GM19025 (cell line): ENCODE results near the gene CRYBA2.

ENCODE experiments used
- ATAC-seq: cut with Tn5 transposase; IDR thresholded peaks from one replicate; pipeline ENCODE4 v1.9.1; 2021; ENCODE audit warnings: mild to moderate bottlenecking, low read depth, moderate library complexity; ENCODE audit not compliant: unreplicated experiment

The CRYBA2 gene

GRCh38 chr2:218958276-218958675, 34.9 kb downstream of the CRYBA2 start:
- no peak for ATAC-seq

- ATAC-seq, result no peak
Measured at GRCh38 chr2:218957671-218958070, 35.6 kb downstream of the CRYBA2 start.

GRCh38 chr2:218956039-218956438, 37.2 kb downstream of the CRYBA2 start:
- no peak for ATAC-seq

GRCh38 chr2:218954541-218955300, 38.5 kb downstream of the CRYBA2 start:
- no peak for ATAC-seq

GRCh38 chr2:218953366-218953954, 39.8 kb downstream of the CRYBA2 start:
- ATAC-seq, result no peak

GRCh38 chr2:218952160-218952559, 41.1 kb downstream of the CRYBA2 start:
- no peak for ATAC-seq

GRCh38 chr2:218946621-218947020, 46.6 kb downstream of the CRYBA2 start:
- ATAC-seq, result no peak

GRCh38 chr2:218944759-218945404, 48.3 kb downstream of the CRYBA2 start:
- ATAC-seq, result no peak
